ENCODE results near the gene FOXF1.

FOXF1 gene

DNA sequence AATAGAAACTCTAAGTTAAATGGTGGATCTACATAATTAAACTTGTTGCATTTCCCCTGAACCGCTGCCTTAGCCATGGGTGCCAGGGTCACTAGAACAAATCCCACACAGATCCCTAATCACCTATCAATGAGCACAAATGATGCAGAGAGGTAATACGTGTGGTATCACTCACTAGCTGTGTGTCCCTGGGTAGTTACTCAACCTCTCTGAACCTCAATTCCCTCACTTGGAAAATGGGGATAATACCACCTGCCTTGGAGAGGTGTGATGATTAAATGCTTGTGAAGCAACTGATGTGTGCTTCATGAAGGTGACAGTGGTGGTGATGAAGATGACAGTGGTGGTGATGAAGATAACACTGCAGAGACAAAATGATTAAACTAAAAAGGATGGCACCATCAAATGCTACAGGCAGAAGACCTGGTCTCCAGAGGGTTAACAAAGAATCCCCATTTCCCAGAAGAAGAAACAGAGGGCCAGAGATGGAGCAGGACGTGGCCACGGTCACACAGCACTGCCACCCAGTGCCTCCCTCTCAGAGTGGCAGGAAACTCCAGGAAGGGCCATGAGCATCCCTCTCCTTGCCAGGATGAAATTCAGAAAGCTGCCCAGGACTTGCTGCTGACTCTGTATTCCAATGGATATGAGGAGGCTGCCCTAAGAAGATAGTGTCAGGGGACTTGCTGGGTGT lies 17.9 kb upstream of the FOXF1 start:
- DNase-seq (ENCODE audit: low read depth in 1 of 2, low spot score in 1 of 2): no peak

DNA sequence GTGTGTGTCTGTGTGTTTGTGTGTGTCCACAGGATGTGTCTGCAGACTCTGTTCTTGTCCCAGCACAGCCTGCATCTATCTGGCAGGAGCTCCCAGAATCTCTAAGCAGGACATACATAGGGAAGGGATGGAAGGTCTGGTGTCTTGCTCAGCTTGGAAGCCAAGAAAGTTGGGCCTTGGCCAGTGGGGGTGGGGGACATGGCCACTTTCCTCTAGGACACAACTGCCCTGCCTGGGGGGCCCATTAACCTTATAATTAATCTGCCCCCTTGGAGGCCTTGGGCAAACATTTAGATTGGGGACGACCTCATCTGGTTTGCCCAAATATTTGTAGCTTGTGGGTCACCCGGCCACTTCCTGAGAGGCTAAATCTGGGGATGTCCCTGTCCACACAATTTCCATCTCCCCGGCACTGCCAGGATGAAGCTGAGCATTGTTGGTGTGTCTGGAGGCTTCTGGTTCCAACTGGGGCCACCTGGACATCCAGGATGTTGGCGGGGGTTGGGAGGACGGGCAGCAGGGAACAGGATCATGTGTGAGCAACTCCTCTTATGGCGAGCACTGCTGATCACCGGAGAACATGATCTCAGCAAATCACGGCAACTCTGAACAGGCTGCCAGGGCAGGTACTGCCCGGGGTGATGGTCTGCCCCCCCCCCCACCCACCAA lies 17.2 kb upstream of the FOXF1 start:
- DNase-seq (ENCODE audit: low read depth in 1 of 2, low spot score in 1 of 2): no peak

DNA sequence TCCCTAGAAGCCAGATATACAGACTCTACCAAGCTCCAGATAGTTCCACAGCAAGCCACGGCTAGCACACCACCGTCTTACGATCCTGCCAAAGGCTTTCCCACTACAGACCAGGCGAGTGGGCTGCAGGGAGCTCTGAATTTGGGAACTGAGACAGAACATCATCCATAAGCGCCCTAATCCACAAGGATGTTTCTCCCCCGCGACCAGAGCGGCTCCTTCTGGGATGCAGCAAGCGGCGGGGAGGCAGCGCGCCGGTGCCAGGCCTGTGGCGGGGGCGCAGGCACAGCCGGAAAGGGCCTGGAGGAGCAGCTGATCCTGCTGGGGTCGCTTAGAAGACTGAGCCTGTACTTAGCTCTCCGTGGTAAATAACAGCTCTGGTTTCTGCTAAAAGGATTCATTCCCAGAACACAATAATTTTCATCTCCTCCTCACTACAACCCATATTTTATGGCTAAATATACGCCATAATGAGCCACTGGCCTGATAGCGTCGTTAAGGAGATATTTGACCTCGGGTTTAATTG lies 16.2 kb upstream of the FOXF1 start:
- no peak for DNase-seq (ENCODE audit: low read depth in 1 of 2, low spot score in 1 of 2)

DNA sequence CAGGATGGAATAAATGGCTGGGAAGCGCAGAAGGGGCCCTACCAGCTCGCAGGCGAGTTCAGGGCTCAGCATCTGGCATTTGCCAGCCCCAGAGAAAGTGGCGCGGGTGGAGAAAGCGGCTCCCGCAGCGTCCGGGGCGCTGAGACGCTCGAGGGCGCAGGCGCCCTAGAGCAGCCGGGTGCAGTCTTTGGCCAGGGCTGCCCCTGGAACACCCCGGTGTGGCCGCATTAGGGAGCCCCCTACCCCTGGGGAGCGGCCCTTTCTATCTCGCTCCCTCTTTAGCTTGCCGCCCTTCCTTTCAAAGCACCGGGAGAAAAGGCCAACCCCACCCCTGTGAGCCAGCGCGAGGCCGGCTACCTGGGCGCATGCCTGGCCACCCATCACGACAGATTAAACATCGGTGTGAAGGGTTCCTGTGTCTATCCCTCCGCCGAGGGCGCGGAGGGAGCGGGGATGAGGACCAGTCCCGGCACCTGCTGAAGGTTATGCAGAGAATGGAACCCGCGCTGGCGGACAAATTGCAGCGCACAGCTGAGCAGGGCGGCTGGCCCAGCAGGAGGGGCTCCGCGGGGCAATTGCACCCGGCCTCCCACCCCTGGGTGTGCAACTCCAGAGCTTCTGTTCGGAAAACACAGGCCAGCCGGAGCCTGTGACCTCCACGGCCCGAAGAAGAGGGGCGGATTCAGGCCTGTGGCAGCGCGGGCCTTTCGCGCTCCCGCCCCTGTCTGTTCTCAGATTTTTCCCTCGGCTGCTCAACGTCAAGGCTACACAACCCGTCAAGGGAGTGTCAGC lies 15.6 kb upstream of the FOXF1 start:
- no peak for DNase-seq (ENCODE audit: low read depth in 1 of 2, low spot score in 1 of 2)

DNA sequence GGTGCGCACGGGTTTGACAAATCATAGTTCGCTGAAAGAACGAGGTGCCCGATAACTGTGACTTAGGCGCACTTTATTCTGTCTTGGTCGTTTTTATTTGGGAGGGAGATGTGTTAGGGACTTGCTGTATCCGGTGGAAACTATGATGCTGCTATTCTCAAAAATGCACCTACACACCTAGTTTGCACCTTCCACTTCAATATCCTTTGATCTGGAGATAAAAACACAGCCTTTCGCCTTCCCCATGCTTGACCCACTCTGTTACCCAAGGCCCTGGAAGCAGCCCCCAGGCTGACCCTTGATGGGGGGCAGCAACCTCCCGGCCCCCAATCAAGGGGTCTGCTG lies 15.0 kb upstream of the FOXF1 start:
- DNase-seq (ENCODE audit: low read depth in 1 of 2, low spot score in 1 of 2): no peak

DNA sequence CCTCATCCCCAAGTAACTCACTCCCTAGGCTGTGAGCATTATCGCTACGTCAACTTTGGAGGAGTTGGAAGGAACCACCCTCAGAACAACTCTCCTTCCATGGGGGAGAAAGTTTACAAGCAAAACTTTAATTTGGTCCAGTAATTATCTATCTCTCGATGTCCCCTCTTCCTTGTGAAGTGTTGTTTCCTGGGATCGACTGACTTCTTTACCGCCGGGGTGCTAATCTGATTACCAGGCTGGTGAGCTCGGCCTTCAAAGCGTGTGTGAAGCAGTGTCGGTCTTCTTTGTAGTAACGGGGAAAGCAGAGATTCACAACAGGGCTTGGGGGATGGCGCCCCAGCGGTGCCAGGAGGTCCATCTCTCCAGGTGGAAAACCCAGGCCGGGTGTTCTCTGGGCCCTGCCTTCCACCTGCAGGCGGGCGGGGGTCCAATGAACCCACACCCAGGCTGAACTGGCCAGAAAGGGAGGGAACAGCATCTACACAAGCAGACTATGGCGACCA lies 14.5 kb upstream of the FOXF1 start:
- DNase-seq (ENCODE audit: low read depth in 1 of 2, low spot score in 1 of 2): no peak

DNA sequence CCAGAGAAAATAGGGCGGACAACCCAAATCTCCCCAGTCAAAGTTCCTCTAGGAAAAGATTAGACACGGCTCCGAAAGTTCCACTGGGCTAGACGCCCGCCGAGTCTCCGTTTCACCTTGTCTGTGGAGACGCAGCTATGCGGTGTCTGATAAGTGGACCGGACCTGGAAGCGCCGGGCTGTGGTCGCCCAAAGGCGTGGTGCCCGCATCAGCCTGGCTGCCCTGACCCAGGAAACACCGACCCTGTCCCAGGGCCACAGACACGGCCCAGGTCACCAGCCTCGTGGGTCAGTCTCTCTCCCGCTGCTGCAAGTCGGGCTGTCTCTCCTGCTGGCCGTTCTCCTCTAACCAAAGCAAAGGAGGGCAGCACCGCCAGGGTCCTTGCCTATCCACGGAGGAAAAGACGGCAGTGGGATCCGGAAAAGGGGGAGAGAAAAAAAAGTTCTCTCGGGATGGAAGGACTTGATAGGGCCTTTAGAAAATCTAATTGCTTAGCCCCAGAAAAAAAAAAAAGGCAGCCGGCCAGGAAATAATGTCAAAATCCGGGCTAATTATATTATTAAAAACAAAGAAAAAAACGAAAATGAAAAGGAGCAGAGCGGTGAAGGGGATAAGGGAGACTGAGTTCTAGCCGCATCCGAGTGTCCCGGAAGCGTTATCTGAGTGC lies 13.9 kb upstream of the FOXF1 start:
- no peak for DNase-seq (ENCODE audit: low read depth in 1 of 2, low spot score in 1 of 2)

DNA sequence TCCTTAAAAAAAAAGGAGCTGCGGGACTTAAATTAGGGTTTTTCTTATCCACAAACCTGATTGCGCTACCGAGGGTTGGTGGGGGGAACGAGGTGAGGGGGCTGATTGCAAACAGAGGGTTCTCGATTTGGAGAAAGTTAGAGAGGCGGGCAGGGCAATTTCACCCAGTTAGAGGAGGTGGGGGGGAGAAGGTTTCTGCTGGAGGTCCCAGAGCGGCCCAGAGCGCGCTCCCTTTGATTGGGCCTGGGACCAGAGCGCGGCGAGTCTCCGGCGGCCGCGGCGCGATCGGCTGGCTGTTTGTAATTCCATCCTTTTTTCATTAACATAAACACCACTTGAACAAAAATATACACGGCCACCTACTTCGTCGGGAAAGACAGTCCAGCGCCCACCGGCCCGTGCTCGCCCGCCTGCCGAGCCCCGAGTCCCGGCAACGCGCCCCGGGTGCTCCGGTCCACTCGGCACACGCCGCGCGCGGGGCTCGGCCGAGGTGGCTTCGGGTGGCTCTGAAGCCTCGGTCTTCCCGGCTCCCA lies 13.3 kb upstream of the FOXF1 start:
- DNase-seq (ENCODE audit: low read depth in 1 of 2, low spot score in 1 of 2): no peak

DNA sequence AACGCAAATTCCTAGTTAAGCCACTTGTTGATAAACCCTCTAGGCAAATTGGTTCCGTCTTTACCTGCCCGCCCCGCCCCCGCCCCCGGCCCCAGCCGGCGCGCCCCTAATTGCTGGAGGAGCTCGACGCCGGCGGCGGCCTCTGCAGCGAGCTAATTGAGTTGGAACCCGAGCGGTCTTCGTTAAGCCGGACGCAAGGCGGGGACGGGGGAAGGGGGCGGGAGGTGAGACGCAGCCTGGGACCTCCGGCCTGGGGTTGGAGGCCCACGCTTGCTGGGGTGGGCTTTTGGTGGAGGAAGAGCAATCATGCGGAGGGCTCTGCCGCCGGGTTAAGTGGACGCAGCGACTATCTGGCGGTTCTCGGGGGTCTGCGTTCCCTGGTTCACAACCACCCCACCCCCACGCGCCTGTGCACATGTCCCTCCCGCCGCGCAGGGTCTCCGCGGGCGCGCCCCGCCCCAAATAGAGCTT lies 12.7 kb upstream of the FOXF1 start:
- no peak for DNase-seq (ENCODE audit: low read depth in 1 of 2, low spot score in 1 of 2)

DNA sequence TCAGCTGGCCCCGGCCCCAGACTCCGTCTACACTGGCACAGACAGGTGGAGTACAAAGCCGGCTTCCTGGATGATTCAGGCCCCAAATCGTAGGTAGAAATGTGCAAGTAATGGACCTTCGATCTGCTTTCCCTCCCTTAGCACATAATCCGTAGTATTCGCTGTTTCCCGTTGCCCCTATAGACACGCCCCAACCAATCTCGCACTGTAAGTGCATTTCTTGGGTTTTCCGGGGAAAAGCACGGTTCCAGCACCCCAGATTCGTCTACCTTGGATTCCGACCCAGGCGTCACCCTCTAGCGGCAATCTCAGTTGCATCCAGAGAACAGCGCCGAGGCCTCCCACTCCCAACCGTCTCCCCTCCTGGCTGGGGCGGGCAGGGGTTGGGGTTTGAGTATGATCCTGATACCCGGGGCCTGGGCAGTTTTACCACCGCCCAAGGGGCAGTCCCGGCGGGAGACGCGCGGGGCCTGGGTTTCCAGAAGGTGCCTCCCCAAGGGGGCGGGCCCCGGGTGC lies 12.1 kb upstream of the FOXF1 start:
- no peak for DNase-seq (ENCODE audit: low read depth in 1 of 2, low spot score in 1 of 2)

DNA sequence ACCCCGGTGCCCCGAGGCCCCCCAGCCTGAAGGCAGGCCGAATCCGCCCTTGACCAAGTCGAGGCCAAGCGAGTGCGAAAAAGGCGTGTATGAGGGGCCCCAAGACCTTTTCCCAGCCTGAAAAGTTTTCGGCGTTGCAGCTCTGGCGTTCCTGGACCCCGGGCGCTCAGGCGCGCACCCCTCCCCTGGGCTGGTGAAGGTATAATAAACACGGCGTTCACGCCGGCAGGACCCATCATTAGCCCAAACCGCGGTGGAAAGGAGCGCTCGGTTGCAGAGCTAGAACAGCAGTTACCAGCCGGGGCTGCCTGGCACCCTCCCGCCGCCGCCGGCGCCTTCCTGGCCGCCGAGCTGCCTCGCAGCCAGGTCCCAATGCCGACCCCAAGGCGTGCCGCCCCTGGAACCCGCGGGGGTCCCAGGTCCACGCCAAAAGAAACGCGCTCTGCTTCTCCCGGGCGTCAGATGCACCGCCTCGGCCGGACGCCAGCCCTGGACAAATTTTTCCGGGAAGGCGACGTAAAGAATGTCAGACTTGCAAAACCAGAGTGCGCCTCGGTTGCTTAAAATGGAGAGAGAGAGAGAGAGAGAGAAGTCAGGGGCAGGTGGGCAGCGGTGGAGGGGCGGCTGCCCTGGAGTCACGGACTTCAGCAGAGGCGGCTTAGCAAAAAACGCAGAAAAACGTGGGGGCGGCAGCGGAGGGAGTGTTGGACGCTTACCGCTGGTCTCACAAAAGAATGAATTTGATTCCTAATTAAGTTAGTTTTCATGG lies 11.5 kb upstream of the FOXF1 start:
- DNase-seq (ENCODE audit: low read depth in 1 of 2, low spot score in 1 of 2): no peak

DNA sequence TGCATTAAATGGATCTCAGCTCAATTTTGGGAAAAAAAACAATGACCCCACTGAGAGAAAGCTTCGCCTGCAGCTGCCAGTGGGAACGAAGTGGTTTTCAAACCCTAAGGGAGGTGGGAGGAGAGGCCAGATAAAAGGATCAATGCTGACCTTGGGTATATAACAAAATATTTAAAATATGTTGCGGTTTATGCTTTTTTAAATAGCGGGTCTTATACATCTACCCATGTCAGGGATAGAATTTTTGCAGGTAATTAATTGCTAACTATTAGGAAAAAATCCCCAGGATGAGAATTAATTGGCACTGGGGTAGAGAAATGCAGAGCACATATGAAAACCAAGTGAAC lies 10.9 kb upstream of the FOXF1 start:
- DNase-seq (ENCODE audit: low read depth in 1 of 2, low spot score in 1 of 2): no peak

DNA sequence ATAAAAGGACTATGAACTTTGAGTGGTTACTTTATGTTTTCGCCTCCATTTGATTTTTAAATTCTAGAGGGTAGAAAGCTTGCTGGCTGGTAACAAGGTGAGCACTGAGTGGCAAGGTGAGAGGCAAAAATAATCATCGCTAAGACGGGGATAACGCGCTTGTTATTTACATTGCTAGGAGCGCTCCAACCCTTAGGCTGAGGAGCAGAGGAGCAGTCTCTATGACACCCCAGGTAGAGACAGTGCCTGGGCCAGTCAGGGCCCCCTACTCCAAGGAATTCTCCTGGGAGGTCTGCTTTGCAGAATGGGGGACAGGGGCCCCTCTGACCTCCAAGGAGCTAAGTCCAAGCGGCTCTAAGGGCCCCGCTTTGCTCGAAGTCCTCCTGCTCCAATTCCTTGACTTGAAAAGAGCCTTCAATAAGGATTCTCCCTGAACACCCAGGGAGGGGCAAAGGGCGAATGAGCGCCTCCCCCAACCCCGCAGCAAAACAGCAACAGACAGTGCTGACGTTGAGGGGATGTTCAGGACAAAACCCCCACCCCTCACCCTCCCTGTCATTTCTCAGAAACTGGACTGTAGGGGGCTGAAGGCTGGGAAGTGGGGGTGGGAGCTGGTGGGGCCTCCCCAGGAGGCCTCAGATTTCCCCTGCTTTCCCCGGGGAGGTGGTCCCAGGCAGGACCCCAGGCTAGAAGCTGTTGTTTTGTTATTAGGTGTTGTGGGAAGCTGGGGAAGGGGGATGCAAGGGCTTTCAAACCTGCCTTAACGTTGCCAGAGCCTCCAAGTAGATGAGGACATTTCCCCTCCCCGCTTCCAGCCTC lies 10.2 kb upstream of the FOXF1 start:
- DNase-seq (ENCODE audit: low read depth in 1 of 2, low spot score in 1 of 2): no peak

DNA sequence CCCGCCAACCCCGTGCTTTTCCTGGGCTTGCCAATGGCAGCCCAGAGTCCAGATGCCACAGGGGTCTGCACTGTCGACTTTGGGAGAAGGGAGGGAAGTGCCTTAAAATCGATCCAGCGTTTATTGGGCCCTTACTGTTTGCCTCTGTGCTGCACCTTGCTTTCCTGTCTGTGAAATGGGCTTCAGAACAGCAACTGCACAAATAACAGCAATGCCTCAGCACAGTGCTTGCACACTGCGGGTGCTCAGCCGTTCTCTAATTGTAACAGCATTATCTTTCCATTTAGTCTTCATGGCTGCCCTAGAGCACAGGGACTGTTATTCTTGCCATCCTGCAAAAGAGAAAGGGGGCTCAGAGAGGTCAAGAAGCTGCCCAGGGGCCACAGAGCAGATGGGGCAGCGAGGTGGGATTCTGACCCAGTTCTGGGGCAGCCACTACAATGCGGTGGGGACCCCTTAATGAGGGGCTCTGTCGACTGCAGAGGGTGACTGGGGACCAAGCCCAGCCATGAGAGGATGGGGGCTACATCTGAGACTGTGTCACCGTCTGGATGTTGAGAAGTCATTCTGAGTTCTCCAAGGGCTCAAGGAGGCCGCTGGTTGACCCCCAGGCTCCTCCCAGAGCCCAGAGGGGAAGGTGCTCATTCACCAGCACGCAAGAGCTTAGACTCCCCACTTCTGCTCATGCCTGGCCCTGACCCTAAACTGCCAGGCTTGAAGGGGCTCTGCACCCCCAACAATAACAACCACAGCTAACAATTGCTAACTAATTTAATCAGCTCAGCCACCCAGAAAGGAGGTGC lies 9.4 kb upstream of the FOXF1 start:
- no peak for DNase-seq (ENCODE audit: low read depth in 1 of 2, low spot score in 1 of 2)

DNA sequence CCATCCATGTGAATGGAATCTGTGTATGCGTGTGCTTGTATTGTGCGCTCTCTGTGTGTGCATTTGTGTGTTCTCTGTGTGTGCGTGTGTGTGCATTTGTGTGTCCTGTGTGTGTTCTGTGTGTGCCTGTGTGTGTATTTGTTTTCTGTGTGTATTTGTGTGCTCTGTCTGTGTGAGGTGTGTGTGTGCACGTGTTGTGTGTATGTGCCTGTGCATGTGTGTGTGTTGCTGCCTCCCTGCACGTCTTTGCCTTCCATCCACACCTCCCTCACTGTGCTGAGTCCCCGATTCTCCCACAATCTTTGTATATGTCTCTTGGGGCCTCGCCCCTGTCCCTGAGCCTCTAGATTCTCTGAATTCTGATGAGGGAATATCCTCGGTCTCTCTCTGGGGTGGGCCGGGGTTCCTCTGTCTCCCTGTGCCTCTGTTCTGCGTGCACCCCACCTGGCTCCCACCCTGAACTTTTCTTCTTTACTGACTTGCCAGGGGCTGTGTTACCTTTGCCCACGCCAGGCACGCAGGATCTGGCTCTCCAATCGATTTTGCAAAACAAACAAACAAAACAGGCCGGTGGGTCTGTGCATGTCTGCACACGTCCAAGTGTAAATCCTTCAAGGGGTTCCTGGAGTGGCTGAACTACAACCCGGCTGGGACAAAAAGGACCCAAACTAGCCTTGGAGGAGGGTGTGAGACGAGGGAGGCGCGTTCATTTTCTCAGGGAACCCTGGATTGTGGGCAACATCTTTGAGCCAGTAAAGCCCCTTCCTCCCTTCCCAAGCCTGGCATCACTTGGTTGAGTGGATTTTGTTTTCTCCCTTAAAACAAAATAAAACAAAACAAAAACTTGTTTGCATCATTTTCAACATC lies 8.1 kb upstream of the FOXF1 start:
- DNase-seq (ENCODE audit: low read depth in 1 of 2, low spot score in 1 of 2): no peak

DNA sequence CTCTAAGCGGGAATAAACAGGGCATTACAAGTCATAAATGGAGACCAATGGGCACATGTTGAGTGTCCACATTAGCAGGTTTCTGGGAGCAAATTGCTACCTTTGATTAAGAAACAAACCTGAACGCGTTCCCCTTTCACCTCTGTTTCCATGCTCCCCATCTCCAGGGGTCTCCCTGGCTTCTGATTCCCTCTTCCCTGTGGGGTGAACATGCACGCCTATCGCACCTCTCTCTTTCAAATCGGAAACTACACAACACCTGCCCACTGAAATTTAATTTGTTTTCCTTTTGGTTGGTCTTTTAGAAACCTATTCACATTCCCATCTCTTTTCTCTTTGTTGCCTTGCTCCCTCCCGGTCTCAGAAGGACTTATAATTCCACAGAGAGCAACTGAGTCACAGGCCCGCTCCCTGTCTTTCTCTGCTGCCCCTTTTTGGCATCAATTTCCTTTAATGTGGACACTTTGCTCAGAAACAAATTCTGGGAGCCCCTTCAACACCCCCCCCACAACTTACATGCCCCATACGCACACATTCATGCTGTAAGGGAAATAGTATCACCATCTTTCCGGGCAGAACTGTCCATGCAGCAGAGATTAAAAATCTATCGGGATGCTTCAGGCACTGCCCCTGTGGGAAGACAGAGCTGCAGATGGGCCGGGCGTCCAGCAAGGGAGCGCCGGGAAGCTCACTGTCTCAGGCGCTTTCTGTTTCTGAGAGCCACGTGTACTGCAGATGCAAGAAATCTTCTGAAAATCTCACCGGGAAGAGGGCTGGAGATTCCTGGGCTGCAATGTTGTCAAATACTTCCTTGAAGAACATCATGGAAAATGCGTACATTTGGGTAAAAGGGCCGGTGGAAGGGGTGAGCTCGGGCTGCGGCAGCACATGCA lies 7.2 kb upstream of the FOXF1 start:
- DNase-seq (ENCODE audit: low read depth in 1 of 2, low spot score in 1 of 2): no peak

DNA sequence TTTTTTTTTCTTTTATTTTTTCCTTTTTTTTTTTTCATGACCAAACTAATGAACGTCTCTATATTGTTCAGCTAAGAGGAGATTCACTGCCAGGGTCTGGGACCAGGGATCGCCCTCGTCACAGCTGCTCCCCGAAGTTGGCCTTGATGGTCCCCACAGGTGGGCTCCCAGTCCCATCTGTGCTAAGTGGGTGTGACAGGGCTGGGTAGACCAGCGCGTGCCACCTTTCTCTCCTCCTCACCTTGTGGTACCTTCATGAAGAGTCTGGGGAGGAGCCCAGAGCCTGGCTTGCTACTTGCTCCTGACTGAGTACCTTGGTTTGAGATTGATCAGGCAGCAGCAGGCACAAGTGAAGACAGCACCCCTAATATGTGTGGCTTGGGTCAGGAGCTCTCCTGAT lies 6.5 kb upstream of the FOXF1 start:
- no peak for DNase-seq (ENCODE audit: low read depth in 1 of 2, low spot score in 1 of 2)

Measured in activated T-helper 1 cell treated with anti-CD3 and anti-CD28 coated beads, Interleukin-2, amount 50 U/mL, for 16 hours (primary cell).